H1 (cell line): Measurements from ENCODE around the gene GFOD1. TPM values are rescaled to one million over a fixed set of nuclear protein-coding genes. Genes with fewer than 3 reads are reported as not detected.

Source experiments
- CTCF ChIA-PET: fragments of 300-600 bp; sonication (Branson Sonifier 250); formaldehyde crosslinking; loops from one replicate; lab custom pipeline; 2021; ENCODE audit not compliant: partially characterized antibody; lab: Charles Lee
- POLR2A ChIA-PET: fragments of 300-600 bp; sonication (Branson Sonifier 250); formaldehyde crosslinking; loops from one replicate; lab custom pipeline; 2021; ENCODE audit warnings: inconsistent platforms; ENCODE audit not compliant: partially characterized antibody; lab: Charles Lee
- DNase-seq, 2 experiments: peaks; one replicate each; pipeline versions ENCODE4 v3.0.0 to v3.0.0-alpha.2; 2010 to 2022; ENCODE audit warnings: low spot score in 2 of 2, low read depth in 1 of 2, mixed read lengths in 1 of 2
- FAIRE-seq: peaks from 2 replicates; lab custom pipeline; 2011; peaks lifted over from hg19 to GRCh38; lab: Jason Lieb, UNC
- H2AFZ ChIP-seq: 2 replicates; pipeline ENCODE4 v1.8.1; 2012; ENCODE audit warnings: low read length, inconsistent platforms
- H2AK5ac ChIP-seq: 2 replicates; pipeline ENCODE4 v1.6.1; 2013; ENCODE audit warnings: low read depth, low read length
- H2BK120ac ChIP-seq: replicated peaks from 2 replicates; pipeline ENCODE3; 2013; ENCODE audit warnings: low read depth, low read length, inconsistent platforms
- H2BK12ac ChIP-seq: 2 replicates; pipeline ENCODE4 v1.6.1; 2013; ENCODE audit warnings: low read depth, low read length
- H2BK15ac ChIP-seq: 2 replicates; pipeline ENCODE4 v1.6.1; 2013; ENCODE audit warnings: low read length
- H2BK20ac ChIP-seq: 2 replicates; pipeline ENCODE4 v1.6.1; 2013; ENCODE audit warnings: low read length
- H2BK5ac ChIP-seq: 2 replicates; pipeline ENCODE4 v1.6.1; 2013; ENCODE audit warnings: low read depth, low read length
- H3K14ac ChIP-seq: 2 replicates; pipeline ENCODE4 v1.6.1; 2013; ENCODE audit warnings: inconsistent platforms; ENCODE audit not compliant: insufficient read length
- H3K18ac ChIP-seq: 2 replicates; pipeline ENCODE4 v1.6.1; 2013; ENCODE audit warnings: low read length; ENCODE audit errors: extremely low read depth
- H3K23ac ChIP-seq: 2 replicates; pipeline ENCODE4 v1.6.1; 2013; ENCODE audit warnings: inconsistent platforms; ENCODE audit not compliant: insufficient read length
- H3K23me2 ChIP-seq: 2 replicates; pipeline ENCODE4 v1.6.1; 2013; ENCODE audit warnings: low read depth, low read length
- H3K27ac ChIP-seq: 2 replicates; pipeline ENCODE4 v1.6.1; 2011; ENCODE audit warnings: low read depth, low read length, inconsistent platforms
- H3K27me3 ChIP-seq, 4 experiments: replicated peaks in 1 of 4; 1 replicate in 1 of 4; 2 replicates in 3 of 4; pipeline versions ENCODE4 v1.6.1 to v1.8.1; 2011 to 2013; ENCODE audit warnings: low read length in 3 of 4, mild to moderate bottlenecking in 3 of 4, inconsistent platforms in 2 of 4, mixed read lengths in 2 of 4, moderate library complexity in 1 of 4; ENCODE audit not compliant: control insufficient read depth in 3 of 4, insufficient read depth in 3 of 4; ENCODE audit errors: extremely low read depth in 1 of 4
- H3K36me3 ChIP-seq, 4 experiments: 2 replicates each; pipeline versions ENCODE4 v1.6.1 to v1.8.1; 2011 to 2013; ENCODE audit warnings: mild to moderate bottlenecking in 4 of 4, low read length in 3 of 4, moderate library complexity in 2 of 4, control low read depth in 1 of 4, inconsistent platforms in 1 of 4; ENCODE audit not compliant: insufficient read depth in 4 of 4, control insufficient read depth in 2 of 4
- H3K4ac ChIP-seq: replicated peaks from 2 replicates; pipeline ENCODE3; 2013; ENCODE audit warnings: low read length, low read depth, mixed read lengths, inconsistent platforms; ENCODE audit not compliant: insufficient read length
- H3K4me1 ChIP-seq, 4 experiments: replicated peaks in 1 of 4; 1 replicate in 1 of 4; 2 replicates in 3 of 4; pipeline versions ENCODE4 v1.6.1 to v1.8.1; 2011 to 2013; ENCODE audit warnings: low read length in 3 of 4, inconsistent platforms in 2 of 4, mixed read lengths in 1 of 4; ENCODE audit not compliant: insufficient read depth in 4 of 4, control insufficient read depth in 3 of 4
- H3K4me2 ChIP-seq, 2 experiments: 2 replicates each; pipeline versions ENCODE4 v1.6.1 to v1.8.1; 2011 to 2013; ENCODE audit warnings: low read depth in 2 of 2, low read length in 2 of 2, control low read depth in 1 of 2, inconsistent platforms in 1 of 2, mild to moderate bottlenecking in 1 of 2; ENCODE audit not compliant: insufficient read depth in 1 of 2
- H3K4me3 ChIP-seq, 4 experiments: fragments of 200-600, 300-600 bp in 1 of 4; sonication (generic), shearing (Covaris generic), sonication (Bioruptor Twin) in 1 of 4; 2 replicates each; pipeline versions ENCODE4 v1.5.1 to v1.8.1; 2011 to 2016; ENCODE audit warnings: low read length in 4 of 4, low read depth in 3 of 4, control low read depth in 2 of 4, inconsistent platforms in 2 of 4, mild to moderate bottlenecking in 2 of 4, mixed read lengths in 1 of 4, moderate library complexity in 1 of 4; ENCODE audit not compliant: insufficient read depth in 2 of 4; ENCODE audit errors: extremely low read depth in 1 of 4
- H3K56ac ChIP-seq: replicated peaks from 2 replicates; pipeline ENCODE3; 2013; ENCODE audit warnings: low read depth, mild to moderate bottlenecking, mixed read lengths, low read length, inconsistent platforms; ENCODE audit not compliant: insufficient read length
- H3K79me1 ChIP-seq: 2 replicates; pipeline ENCODE4 v1.6.1; 2013; ENCODE audit warnings: low read depth, low read length, control low read depth
- H3K79me2 ChIP-seq, 2 experiments: 2 replicates each; pipeline versions ENCODE4 v1.6.1 to v1.8.1; 2012 to 2013; ENCODE audit warnings: low read length in 2 of 2, mild to moderate bottlenecking in 2 of 2, inconsistent platforms in 1 of 2; ENCODE audit not compliant: insufficient read depth in 2 of 2, control insufficient read depth in 1 of 2
- H3K9ac ChIP-seq, 4 experiments: replicated peaks in 1 of 4; 1 replicate in 1 of 4; 2 replicates in 3 of 4; pipeline versions ENCODE4 v1.6.1 to v1.8.1; 2011 to 2013; ENCODE audit warnings: low read depth in 3 of 4, low read length in 3 of 4, control low read depth in 2 of 4, mild to moderate bottlenecking in 2 of 4, moderate library complexity in 2 of 4, inconsistent platforms in 1 of 4; ENCODE audit errors: extremely low read depth in 1 of 4
- H3K9me3 ChIP-seq, 2 experiments: 2 replicates each; pipeline versions ENCODE4 v1.6.1 to v1.8.1; 2012 to 2013; ENCODE audit warnings: mild to moderate bottlenecking in 2 of 2, moderate library complexity in 2 of 2, control low read depth in 1 of 2, inconsistent platforms in 1 of 2, low read depth in 1 of 2, low read length in 1 of 2, mixed read lengths in 1 of 2; ENCODE audit not compliant: insufficient read depth in 2 of 2
- H4K20me1 ChIP-seq, 2 experiments: replicated peaks in 1 of 2; 2 replicates each; pipeline versions ENCODE3 to v1.8.1; 2011 to 2013; ENCODE audit warnings: inconsistent platforms in 2 of 2, low read length in 2 of 2, mild to moderate bottlenecking in 1 of 2; ENCODE audit not compliant: insufficient read depth in 2 of 2, control insufficient read depth in 1 of 2
- H4K5ac ChIP-seq: 2 replicates; pipeline ENCODE4 v1.6.1; 2013; ENCODE audit warnings: low read length, low read depth, mixed read lengths, inconsistent platforms; ENCODE audit not compliant: insufficient read length
- H4K8ac ChIP-seq: 2 replicates; pipeline ENCODE4 v1.8.0; 2013; ENCODE audit warnings: mild to moderate bottlenecking, moderate library complexity, low read length, inconsistent platforms; ENCODE audit not compliant: insufficient read depth; ENCODE audit errors: extremely low read depth
- H4K91ac ChIP-seq: replicated peaks from 2 replicates; pipeline ENCODE3; 2013; ENCODE audit warnings: low read length, mixed read lengths, inconsistent platforms; ENCODE audit not compliant: insufficient read length
- CHD1 ChIP-seq: IDR thresholded peaks from 2 replicates; pipeline ENCODE4 v1.6.1; 2012; ENCODE audit warnings: low read depth, low read length, improper control_type of control experiment
- EGR1 ChIP-seq: IDR thresholded peaks from 2 replicates; pipeline ENCODE4 v1.6.1; 2011; ENCODE audit warnings: low read depth, low read length, borderline replicate concordance
- EZH2 ChIP-seq: fragments of 200-600 bp; sonication (generic); IDR thresholded peaks from 2 replicates; pipeline ENCODE4 v1.7.1; 2012; ENCODE audit warnings: low read depth, mild to moderate bottlenecking, moderate library complexity, low read length, inconsistent platforms; ENCODE audit not compliant: severe bottlenecking
- FOSL1 ChIP-seq: IDR thresholded peaks from 2 replicates; pipeline ENCODE4 v1.6.1; 2011; ENCODE audit warnings: mild to moderate bottlenecking, low read depth, low read length, moderate library complexity; ENCODE audit not compliant: insufficient read depth
- GABPA ChIP-seq: IDR thresholded peaks from 2 replicates; pipeline ENCODE4 v1.6.1; 2011; ENCODE audit warnings: mild to moderate bottlenecking, low read length, moderate library complexity, borderline replicate concordance; ENCODE audit not compliant: insufficient read depth
- HDAC2 ChIP-seq, 2 experiments: fragments of 300-600 bp in 1 of 2; sonication (generic) in 1 of 2; IDR thresholded peaks; 2 replicates each; pipeline ENCODE4 v1.6.1; 2011 to 2012; ENCODE audit warnings: low read depth in 2 of 2, low read length in 2 of 2, mild to moderate bottlenecking in 2 of 2, moderate library complexity in 2 of 2, borderline replicate concordance in 1 of 2, inconsistent platforms in 1 of 2
- KDM5A ChIP-seq: fragments of 200-600 bp; IDR thresholded peaks from 2 replicates; pipeline ENCODE4 v1.7.1; 2012; ENCODE audit warnings: mild to moderate bottlenecking, low read length, inconsistent platforms, mixed read lengths
- PHF8 ChIP-seq: fragments of 200-600 bp; sonication (generic); conservative IDR thresholded peaks from 2 replicates; pipeline ENCODE4 v1.7.1; 2012; ENCODE audit warnings: low read depth, mild to moderate bottlenecking, inconsistent platforms, low read length, moderate library complexity
- RNF2 ChIP-seq: fragments of 200-900, 300-1000 bp; sonication (generic); IDR thresholded peaks from 2 replicates; pipeline ENCODE4 v1.7.1; 2016; ENCODE audit warnings: borderline replicate concordance, low read depth, mild to moderate bottlenecking, antibody characterized with exemption, low read length; ENCODE audit not compliant: poor library complexity, severe bottlenecking; ENCODE audit errors: missing control alignments
- SP1 ChIP-seq: IDR thresholded peaks from 2 replicates; pipeline ENCODE4 v1.6.1; 2011; ENCODE audit warnings: low read depth, low read length
- TCF12 ChIP-seq: IDR thresholded peaks from 2 replicates; pipeline ENCODE4 v1.6.1; 2011; ENCODE audit warnings: low read depth, mild to moderate bottlenecking, low read length
- WGBS, 2 experiments: shearing (Covaris generic) in 1 of 2; methylation state at CpG; one replicate each; pipeline versions ENCODE4 v1.1.6 to v1.1.7; 2013 to 2015; ENCODE audit warnings: low lambda C conversion rate in 2 of 2, mixed read lengths in 2 of 2, inconsistent platforms in 1 of 2, low coverage in 1 of 2, missing lambda C conversion rate in 1 of 2; ENCODE audit not compliant: insufficient replicate concordance in 2 of 2, insufficient coverage in 1 of 2, insufficient read length in 1 of 2; ENCODE audit errors: extremely low coverage in 1 of 2, missing lambda C conversion rate in 1 of 2; 5-methylcytosine and 5-hydroxymethylcytosine counted together
- polyA plus RNA-seq, 7 experiments: library from polyadenylated mRNA; depleted of rRNA in 3 of 7; stranded (reverse) in 5 of 7; unstranded in 2 of 7; fragments of >200 nt in 5 of 7; fragments of 200-250 nt in 2 of 7; gene quantifications; 1 replicate in 5 of 7; 2 replicates in 1 of 7; 4 replicates in 1 of 7; pipeline versions ENCODE4 v1.2.1 to v1.2.3, GENCODE V29; 2011 to 2013; ENCODE audit warnings: missing spikeins in 2 of 7, mixed read lengths in 2 of 7
- total RNA-seq: library from RNA; stranded (reverse); fragmentation: NEBNext Ultra II Directional; extraction: Animal tissue kit (Norgen Biotek cat#: 25700); gene quantifications from 2 replicates; pipeline ENCODE4 v1.2.1, GENCODE V29; 2021

The GFOD1 gene
- total and polyA plus RNA-seq, 2 of the 8 experiments (the other 6 are each of a cell fraction or from before 2014, with no cell fraction given), result 2.5 to 8.8 TPM

DNA sequence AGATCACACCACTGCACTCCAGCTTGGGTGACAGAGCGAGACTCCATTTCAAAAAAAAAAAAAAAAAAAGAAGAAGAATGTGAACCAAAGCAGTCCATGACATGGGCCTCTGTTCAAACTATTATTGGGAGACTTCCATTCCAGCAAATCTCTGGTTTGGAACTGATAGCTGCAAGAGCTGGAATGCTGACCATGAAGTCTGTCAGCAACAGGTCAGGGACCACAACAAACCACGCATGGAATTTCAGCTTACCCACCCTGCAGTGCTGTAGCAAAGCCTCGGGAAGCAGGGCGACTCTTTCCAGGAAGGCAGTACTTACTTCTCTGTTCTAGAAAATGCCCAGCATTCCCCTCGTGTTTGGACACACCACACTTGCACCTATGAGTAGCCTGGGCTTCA is 125.0 kb downstream of the GFOD1 start:
- H3K23ac ChIP-seq, result no peak overlapping the region
- H3K79me2 ChIP-seq, result no peaks in the 10 kb centered on the region
- no peak overlapping the region for H2BK20ac ChIP-seq
- H3K14ac ChIP-seq, result no peak overlapping the region
- H2BK5ac ChIP-seq, result no peak overlapping the region
- no peak overlapping the region for H4K91ac ChIP-seq
- TF ChIP-seq CHD1 (no peak), HDAC2 (IDR thresholded peaks at IDR 0.05; ENCODE audit: borderline replicate concordance in 1 of 2, low read depth in 2 of 2, low read length in 2 of 2) (no peak), EGR1 (no peak), EZH2 (no peak), PHF8 (no peak), GABPA (no peak), KDM5A (no peak), FOSL1 (no peak), SP1 (no peak), RNF2 (no peak), TCF12 (no peak)
- H3K79me1 ChIP-seq, result no peaks in the 10 kb centered on the region
- CTCF ChIA-PET, result interaction anchor here (0.7 to 1.1 kb wide), 6 partner anchors 13 to 154 kb away, joined by 3 read pairs; no protein-coding TSS in a partner anchor
- H3K27ac ChIP-seq, result no peak overlapping the region
- FAIRE-seq (no peak), DNase-seq (no peak)
- H2BK12ac ChIP-seq, result no peak overlapping the region
- no peak overlapping the region for H2AFZ ChIP-seq
- POLR2A ChIA-PET, result interaction anchor here (0.6 to 1.7 kb wide), 3 partner anchors 11 to 212 kb away, joined by 3 to 8 read pairs (median 3); partner anchors contain the start of gene SIRT5
- H4K8ac ChIP-seq, result no peak overlapping the region
- H2BK15ac ChIP-seq, result no peak overlapping the region
- H3K9me3 ChIP-seq, result no peaks in the 10 kb centered on the region
- no peak overlapping the region for H3K4me2 ChIP-seq
- H2BK120ac ChIP-seq, result no peak overlapping the region
- H4K5ac ChIP-seq, result no peak overlapping the region
- H3K9ac ChIP-seq, result no peak overlapping the region; a peak in 1 of 7 replicates
- H3K56ac ChIP-seq, result no peak overlapping the region
- 83% methylated on average over 4 of the region's 5 CpGs; no CpG with 5 or more reads in 1 of the 2 experiments for WGBS, 2 experiments
- H3K23me2 ChIP-seq, result no peaks in the 10 kb centered on the region
- H3K4ac ChIP-seq, result no peak overlapping the region
- peaks cover 0 to 4% (median 0%) of the 10 kb centered on the region in 4 experiments; a peak in 1 of 8 replicates for H3K36me3 ChIP-seq
- H3K18ac ChIP-seq, result no peak overlapping the region
- H4K20me1 ChIP-seq, result no peaks in the 10 kb centered on the region
- no peak overlapping the region for H3K4me3 ChIP-seq
- H3K4me1 ChIP-seq, result peaks cover 4 to 12% (median 7%) of the 10 kb centered on the region in 4 experiments; a peak in 5 of 7 replicates
- H3K27me3 ChIP-seq, result no peaks in the 10 kb centered on the region
- no peak overlapping the region for H2AK5ac ChIP-seq
